H1 (cell line): Measurements from ENCODE around the gene LRP11. TPM values are rescaled to one million over a fixed set of nuclear protein-coding genes. Genes with fewer than 3 reads are reported as not detected.

Source experiments
- CTCF ChIA-PET: fragments of 300-600 bp; sonication (Branson Sonifier 250); formaldehyde crosslinking; loops from one replicate; lab custom pipeline; 2021; ENCODE audit not compliant: partially characterized antibody; lab: Charles Lee
- POLR2A ChIA-PET: fragments of 300-600 bp; sonication (Branson Sonifier 250); formaldehyde crosslinking; loops from one replicate; lab custom pipeline; 2021; ENCODE audit warnings: inconsistent platforms; ENCODE audit not compliant: partially characterized antibody; lab: Charles Lee
- DNase-seq, 2 experiments: peaks; one replicate each; pipeline versions ENCODE4 v3.0.0 to v3.0.0-alpha.2; 2010 to 2022; ENCODE audit warnings: low spot score in 2 of 2, low read depth in 1 of 2, mixed read lengths in 1 of 2
- FAIRE-seq: peaks from 2 replicates; lab custom pipeline; 2011; peaks lifted over from hg19 to GRCh38; lab: Jason Lieb, UNC
- H2AFZ ChIP-seq: 2 replicates; pipeline ENCODE4 v1.8.1; 2012; ENCODE audit warnings: low read length, inconsistent platforms
- H2AK5ac ChIP-seq: 2 replicates; pipeline ENCODE4 v1.6.1; 2013; ENCODE audit warnings: low read depth, low read length
- H2BK120ac ChIP-seq: replicated peaks from 2 replicates; pipeline ENCODE3; 2013; ENCODE audit warnings: low read depth, low read length, inconsistent platforms
- H2BK12ac ChIP-seq: 2 replicates; pipeline ENCODE4 v1.6.1; 2013; ENCODE audit warnings: low read depth, low read length
- H2BK15ac ChIP-seq: 2 replicates; pipeline ENCODE4 v1.6.1; 2013; ENCODE audit warnings: low read length
- H2BK20ac ChIP-seq: 2 replicates; pipeline ENCODE4 v1.6.1; 2013; ENCODE audit warnings: low read length
- H2BK5ac ChIP-seq: 2 replicates; pipeline ENCODE4 v1.6.1; 2013; ENCODE audit warnings: low read depth, low read length
- H3K14ac ChIP-seq: 2 replicates; pipeline ENCODE4 v1.6.1; 2013; ENCODE audit warnings: inconsistent platforms; ENCODE audit not compliant: insufficient read length
- H3K18ac ChIP-seq: 2 replicates; pipeline ENCODE4 v1.6.1; 2013; ENCODE audit warnings: low read length; ENCODE audit errors: extremely low read depth
- H3K23ac ChIP-seq: 2 replicates; pipeline ENCODE4 v1.6.1; 2013; ENCODE audit warnings: inconsistent platforms; ENCODE audit not compliant: insufficient read length
- H3K23me2 ChIP-seq: 2 replicates; pipeline ENCODE4 v1.6.1; 2013; ENCODE audit warnings: low read depth, low read length
- H3K27ac ChIP-seq: 2 replicates; pipeline ENCODE4 v1.6.1; 2011; ENCODE audit warnings: low read depth, low read length, inconsistent platforms
- H3K27me3 ChIP-seq, 4 experiments: replicated peaks in 1 of 4; 1 replicate in 1 of 4; 2 replicates in 3 of 4; pipeline versions ENCODE4 v1.6.1 to v1.8.1; 2011 to 2013; ENCODE audit warnings: low read length in 3 of 4, mild to moderate bottlenecking in 3 of 4, inconsistent platforms in 2 of 4, mixed read lengths in 2 of 4, moderate library complexity in 1 of 4; ENCODE audit not compliant: control insufficient read depth in 3 of 4, insufficient read depth in 3 of 4; ENCODE audit errors: extremely low read depth in 1 of 4
- H3K36me3 ChIP-seq, 4 experiments: 2 replicates each; pipeline versions ENCODE4 v1.6.1 to v1.8.1; 2011 to 2013; ENCODE audit warnings: mild to moderate bottlenecking in 4 of 4, low read length in 3 of 4, moderate library complexity in 2 of 4, control low read depth in 1 of 4, inconsistent platforms in 1 of 4; ENCODE audit not compliant: insufficient read depth in 4 of 4, control insufficient read depth in 2 of 4
- H3K4ac ChIP-seq: replicated peaks from 2 replicates; pipeline ENCODE3; 2013; ENCODE audit warnings: low read length, low read depth, mixed read lengths, inconsistent platforms; ENCODE audit not compliant: insufficient read length
- H3K4me1 ChIP-seq, 4 experiments: replicated peaks in 1 of 4; 1 replicate in 1 of 4; 2 replicates in 3 of 4; pipeline versions ENCODE4 v1.6.1 to v1.8.1; 2011 to 2013; ENCODE audit warnings: low read length in 3 of 4, inconsistent platforms in 2 of 4, mixed read lengths in 1 of 4; ENCODE audit not compliant: insufficient read depth in 4 of 4, control insufficient read depth in 3 of 4
- H3K4me2 ChIP-seq, 2 experiments: 2 replicates each; pipeline versions ENCODE4 v1.6.1 to v1.8.1; 2011 to 2013; ENCODE audit warnings: low read depth in 2 of 2, low read length in 2 of 2, control low read depth in 1 of 2, inconsistent platforms in 1 of 2, mild to moderate bottlenecking in 1 of 2; ENCODE audit not compliant: insufficient read depth in 1 of 2
- H3K4me3 ChIP-seq, 4 experiments: fragments of 200-600, 300-600 bp in 1 of 4; sonication (generic), shearing (Covaris generic), sonication (Bioruptor Twin) in 1 of 4; 2 replicates each; pipeline versions ENCODE4 v1.5.1 to v1.8.1; 2011 to 2016; ENCODE audit warnings: low read length in 4 of 4, low read depth in 3 of 4, control low read depth in 2 of 4, inconsistent platforms in 2 of 4, mild to moderate bottlenecking in 2 of 4, mixed read lengths in 1 of 4, moderate library complexity in 1 of 4; ENCODE audit not compliant: insufficient read depth in 2 of 4; ENCODE audit errors: extremely low read depth in 1 of 4
- H3K56ac ChIP-seq: replicated peaks from 2 replicates; pipeline ENCODE3; 2013; ENCODE audit warnings: low read depth, mild to moderate bottlenecking, mixed read lengths, low read length, inconsistent platforms; ENCODE audit not compliant: insufficient read length
- H3K79me1 ChIP-seq: 2 replicates; pipeline ENCODE4 v1.6.1; 2013; ENCODE audit warnings: low read depth, low read length, control low read depth
- H3K79me2 ChIP-seq, 2 experiments: 2 replicates each; pipeline versions ENCODE4 v1.6.1 to v1.8.1; 2012 to 2013; ENCODE audit warnings: low read length in 2 of 2, mild to moderate bottlenecking in 2 of 2, inconsistent platforms in 1 of 2; ENCODE audit not compliant: insufficient read depth in 2 of 2, control insufficient read depth in 1 of 2
- H3K9ac ChIP-seq, 4 experiments: replicated peaks in 1 of 4; 1 replicate in 1 of 4; 2 replicates in 3 of 4; pipeline versions ENCODE4 v1.6.1 to v1.8.1; 2011 to 2013; ENCODE audit warnings: low read depth in 3 of 4, low read length in 3 of 4, control low read depth in 2 of 4, mild to moderate bottlenecking in 2 of 4, moderate library complexity in 2 of 4, inconsistent platforms in 1 of 4; ENCODE audit errors: extremely low read depth in 1 of 4
- H3K9me3 ChIP-seq, 2 experiments: 2 replicates each; pipeline versions ENCODE4 v1.6.1 to v1.8.1; 2012 to 2013; ENCODE audit warnings: mild to moderate bottlenecking in 2 of 2, moderate library complexity in 2 of 2, control low read depth in 1 of 2, inconsistent platforms in 1 of 2, low read depth in 1 of 2, low read length in 1 of 2, mixed read lengths in 1 of 2; ENCODE audit not compliant: insufficient read depth in 2 of 2
- H4K20me1 ChIP-seq, 2 experiments: replicated peaks in 1 of 2; 2 replicates each; pipeline versions ENCODE3 to v1.8.1; 2011 to 2013; ENCODE audit warnings: inconsistent platforms in 2 of 2, low read length in 2 of 2, mild to moderate bottlenecking in 1 of 2; ENCODE audit not compliant: insufficient read depth in 2 of 2, control insufficient read depth in 1 of 2
- H4K5ac ChIP-seq: 2 replicates; pipeline ENCODE4 v1.6.1; 2013; ENCODE audit warnings: low read length, low read depth, mixed read lengths, inconsistent platforms; ENCODE audit not compliant: insufficient read length
- H4K8ac ChIP-seq: 2 replicates; pipeline ENCODE4 v1.8.0; 2013; ENCODE audit warnings: mild to moderate bottlenecking, moderate library complexity, low read length, inconsistent platforms; ENCODE audit not compliant: insufficient read depth; ENCODE audit errors: extremely low read depth
- H4K91ac ChIP-seq: replicated peaks from 2 replicates; pipeline ENCODE3; 2013; ENCODE audit warnings: low read length, mixed read lengths, inconsistent platforms; ENCODE audit not compliant: insufficient read length
- CHD2 ChIP-seq: IDR thresholded peaks from 2 replicates; pipeline ENCODE4 v1.6.1; 2012; ENCODE audit warnings: low read length, improper control_type of control experiment
- CTCF ChIP-seq, 3 experiments: IDR thresholded peaks; 1 replicate in 2 of 3; 2 replicates in 1 of 3; pipeline versions ENCODE4 v1.5.1 to v1.6.1; 2011; ENCODE audit warnings: low read length in 3 of 3, mild to moderate bottlenecking in 3 of 3, inconsistent platforms in 2 of 3, low read depth in 1 of 3, moderate library complexity in 1 of 3; ENCODE audit not compliant: insufficient read depth in 1 of 3; ENCODE audit errors: control extremely low read depth in 1 of 3
- MAX ChIP-seq: IDR thresholded peaks from 2 replicates; pipeline ENCODE4 v1.6.1; 2012; ENCODE audit warnings: inconsistent platforms
- TAF1 ChIP-seq: IDR thresholded peaks from 2 replicates; pipeline ENCODE4 v1.6.1; 2011; ENCODE audit warnings: mild to moderate bottlenecking, low read depth, low read length
- TAF7 ChIP-seq: optimal IDR thresholded peaks from 2 replicates; pipeline ENCODE3; 2011; ENCODE audit warnings: low read depth, mild to moderate bottlenecking, inconsistent platforms, low read length, moderate library complexity, borderline replicate concordance
- TBP ChIP-seq: IDR thresholded peaks from 2 replicates; pipeline ENCODE4 v1.6.1; 2011; ENCODE audit warnings: low read depth, low read length, improper control_type of control experiment
- TCF12 ChIP-seq: IDR thresholded peaks from 2 replicates; pipeline ENCODE4 v1.6.1; 2011; ENCODE audit warnings: low read depth, mild to moderate bottlenecking, low read length
- USF2 ChIP-seq: IDR thresholded peaks from 2 replicates; pipeline ENCODE4 v1.6.1; 2011; ENCODE audit warnings: low read length, improper control_type of control experiment
- WGBS, 2 experiments: shearing (Covaris generic) in 1 of 2; methylation state at CpG; one replicate each; pipeline versions ENCODE4 v1.1.6 to v1.1.7; 2013 to 2015; ENCODE audit warnings: low lambda C conversion rate in 2 of 2, mixed read lengths in 2 of 2, inconsistent platforms in 1 of 2, low coverage in 1 of 2, missing lambda C conversion rate in 1 of 2; ENCODE audit not compliant: insufficient replicate concordance in 2 of 2, insufficient coverage in 1 of 2, insufficient read length in 1 of 2; ENCODE audit errors: extremely low coverage in 1 of 2, missing lambda C conversion rate in 1 of 2; 5-methylcytosine and 5-hydroxymethylcytosine counted together
- polyA plus RNA-seq, 7 experiments: library from polyadenylated mRNA; depleted of rRNA in 3 of 7; stranded (reverse) in 5 of 7; unstranded in 2 of 7; fragments of >200 nt in 5 of 7; fragments of 200-250 nt in 2 of 7; gene quantifications; 1 replicate in 5 of 7; 2 replicates in 1 of 7; 4 replicates in 1 of 7; pipeline versions ENCODE4 v1.2.1 to v1.2.3, GENCODE V29; 2011 to 2013; ENCODE audit warnings: missing spikeins in 2 of 7, mixed read lengths in 2 of 7
- total RNA-seq: library from RNA; stranded (reverse); fragmentation: NEBNext Ultra II Directional; extraction: Animal tissue kit (Norgen Biotek cat#: 25700); gene quantifications from 2 replicates; pipeline ENCODE4 v1.2.1, GENCODE V29; 2021

Gene LRP11
- total and polyA plus RNA-seq, 2 of the 8 experiments (the other 6 are each of a cell fraction or from before 2014, with no cell fraction given), result 11.0 to 20.0 TPM

GRCh38 chr6:149885888-149886287 lies 21.7 kb upstream of the LRP11 start:
- Histone ChIP-seq H3K79me1 (no peaks in the 10 kb centered on the region), H3K4me1 (no peaks in the 10 kb centered on the region; a peak in 1 of 7 replicates), H4K5ac (no peak overlapping the region), H4K91ac (no peak overlapping the region), H2BK120ac (no peak overlapping the region), H2BK20ac (no peak overlapping the region), H3K9ac (no peak overlapping the region), H2AK5ac (no peak overlapping the region), H3K4me3 (no peak overlapping the region), H3K36me3 (no peaks in the 10 kb centered on the region), H3K14ac (no peak overlapping the region), H3K9me3 (no peaks in the 10 kb centered on the region), H3K56ac (no peak overlapping the region), H3K27ac (no peak overlapping the region), H4K8ac (no peak overlapping the region), H2AFZ (no peak overlapping the region), H3K27me3 (peaks cover 0 to 3% (median 0%) of the 10 kb centered on the region in 4 experiments; a peak in 2 of 7 replicates), H2BK5ac (no peak overlapping the region), H2BK15ac (no peak overlapping the region), H3K23ac (no peak overlapping the region), H3K79me2 (no peaks in the 10 kb centered on the region), H2BK12ac (no peak overlapping the region)
- ChIA-PET CTCF (interaction anchor here (0.8 to 2.0 kb wide), 8 partner anchors 9 to 185 kb away, joined by 3 to 6 read pairs (median 3); no protein-coding TSS in a partner anchor), POLR2A (interaction anchor here (0.9 kb wide), 1 partner anchor 10 kb away, joined by 3 read pairs; no protein-coding TSS in a partner anchor)
- FAIRE-seq, result no peak
- 74% methylated on average over 3 of the region's 3 CpGs; no CpG with 5 or more reads in 1 of the 2 experiments for whole genome bisulfite sequencing, 2 experiments
- DNase-seq, result no peak
- no peak for TF ChIP-seq TAF7
- TF ChIP-seq CTCF (IDR thresholded peaks at IDR 0.05; ENCODE audit: control extremely low read depth in 1 of 3, insufficient read depth in 1 of 3, low read depth in 1 of 3, low read length in 3 of 3), result no peak
- no peak for TF ChIP-seq TBP
- no peak for TF ChIP-seq CHD2
- no peak for TF ChIP-seq USF2
- TF ChIP-seq TAF1, result no peak
- no peak for TF ChIP-seq TCF12
- no peak for TF ChIP-seq MAX
- TF ChIP-seq, all 59 proteins: peak for 0
- Histone ChIP-seq H3K23me2 (no peaks in the 10 kb centered on the region), H3K18ac (no peak overlapping the region), H3K4ac (no peak overlapping the region), H4K20me1 (no peaks in the 10 kb centered on the region), H3K4me2 (no peak overlapping the region)
